Astrocyte (in vitro differentiated cells and primary cell): ENCODE data around the gene FXR1. TPM values are rescaled to one million over a fixed set of nuclear protein-coding genes. Genes with fewer than 3 reads are reported as not detected.

Experiments used
- DNase-seq: peaks from one replicate; pipeline ENCODE4 v3.0.0-alpha.2; 2010; ENCODE audit warnings: low read depth
- FAIRE-seq: peaks from 2 replicates; lab custom pipeline; 2011; peaks lifted over from hg19 to GRCh38; lab: Jason Lieb, UNC
- H2AFZ ChIP-seq: 2 replicates; pipeline ENCODE4 v1.6.0; 2012; ENCODE audit warnings: low read depth, low read length, inconsistent platforms
- H3K27ac ChIP-seq: 2 replicates; pipeline ENCODE4 v1.5.1; 2011; ENCODE audit warnings: low read depth, low read length, inconsistent platforms
- H3K27me3 ChIP-seq: 2 replicates; pipeline ENCODE4 v1.6.0; 2011; ENCODE audit warnings: low read length, inconsistent platforms; ENCODE audit not compliant: insufficient read depth
- H3K36me3 ChIP-seq: 2 replicates; pipeline ENCODE4 v1.5.1; 2011; ENCODE audit warnings: low read length, inconsistent platforms; ENCODE audit not compliant: insufficient read depth
- H3K4me1 ChIP-seq: 2 replicates; pipeline ENCODE4 v1.5.1; 2011; ENCODE audit warnings: low read length, inconsistent platforms; ENCODE audit not compliant: insufficient read depth
- H3K4me2 ChIP-seq: 2 replicates; pipeline ENCODE4 v1.6.0; 2012; ENCODE audit warnings: low read length, inconsistent platforms
- H3K4me3 ChIP-seq: 2 replicates; pipeline ENCODE4 v1.5.1; 2011; ENCODE audit warnings: low read depth, mild to moderate bottlenecking, low read length, inconsistent platforms; ENCODE audit not compliant: insufficient read depth
- H3K79me2 ChIP-seq: 2 replicates; pipeline ENCODE4 v1.6.0; 2012; ENCODE audit warnings: mild to moderate bottlenecking, low read length, inconsistent platforms; ENCODE audit not compliant: insufficient read depth
- H3K9ac ChIP-seq: 2 replicates; pipeline ENCODE4 v1.6.0; 2012; ENCODE audit warnings: mild to moderate bottlenecking, low read length, inconsistent platforms
- H3K9me3 ChIP-seq: 2 replicates; pipeline ENCODE4 v1.5.1; 2012; ENCODE audit warnings: low read depth, mild to moderate bottlenecking, low read length, inconsistent platforms; ENCODE audit not compliant: insufficient read depth
- H4K20me1 ChIP-seq: 2 replicates; pipeline ENCODE4 v1.6.0; 2012; ENCODE audit warnings: low read length, inconsistent platforms; ENCODE audit not compliant: insufficient read depth
- H3K27ac Mint-ChIP-seq: one replicate; pipeline ENCODE4 v1.8.0; 2021; ENCODE audit warnings: mild to moderate bottlenecking, mixed read lengths; ENCODE audit not compliant: unreplicated experiment
- H3K27me3 Mint-ChIP-seq: one replicate; pipeline ENCODE4 v1.8.0; 2021; ENCODE audit warnings: low read depth, mixed read lengths; ENCODE audit not compliant: unreplicated experiment
- H3K36me3 Mint-ChIP-seq: one replicate; pipeline ENCODE4 v1.8.0; 2021; ENCODE audit warnings: low read depth, mixed read lengths; ENCODE audit not compliant: unreplicated experiment
- H3K4me1 Mint-ChIP-seq: one replicate; pipeline ENCODE4 v1.8.0; 2021; ENCODE audit warnings: low read depth, mixed read lengths; ENCODE audit not compliant: unreplicated experiment
- H3K4me3 Mint-ChIP-seq: one replicate; pipeline ENCODE4 v1.8.0; 2021; ENCODE audit warnings: mild to moderate bottlenecking, moderate library complexity, mixed read lengths; ENCODE audit not compliant: unreplicated experiment
- H3K9me3 Mint-ChIP-seq: one replicate; pipeline ENCODE4 v1.8.0; 2021; ENCODE audit warnings: mild to moderate bottlenecking, mixed read lengths; ENCODE audit not compliant: unreplicated experiment
- EZH2 ChIP-seq: IDR thresholded peaks from 2 replicates; pipeline ENCODE4 v1.6.1; 2012; ENCODE audit warnings: mild to moderate bottlenecking, low read length, inconsistent platforms; ENCODE audit not compliant: insufficient read depth
- total RNA-seq: library from RNA; stranded (reverse); gene quantifications from 2 replicates; pipeline ENCODE4 v1.2.1, GENCODE V29; 2021
- TF ChIP-seq, protein P1 (sequence below): IDR thresholded peaks from 2 replicates; pipeline ENCODE4 v1.5.1; 2011; ENCODE audit warnings: low read depth, mild to moderate bottlenecking, inconsistent platforms, low read length, moderate library complexity; ENCODE audit not compliant: insufficient read depth

Gene FXR1
- total RNA-seq, 1 donor from 2014 or later, result 173 TPM

DNA sequence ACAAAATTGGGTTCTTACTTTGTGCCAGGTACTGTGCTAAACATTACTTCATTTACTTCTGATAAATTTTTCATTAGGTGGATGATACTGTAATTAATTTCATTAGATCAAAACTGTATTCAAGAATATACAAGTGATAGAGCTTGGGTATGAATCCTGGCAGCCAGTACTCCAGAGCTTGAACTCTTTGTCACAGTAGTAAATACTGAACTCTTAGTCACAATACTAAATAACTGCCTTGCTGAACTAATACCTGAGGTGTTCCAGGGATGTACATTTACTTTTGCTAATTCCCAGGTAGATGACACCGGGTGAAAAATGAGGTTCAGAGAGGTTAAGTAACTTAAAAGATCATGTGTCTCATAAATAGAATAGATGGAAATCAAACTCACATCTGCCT is 20.3 kb downstream of the FXR1 start:
- no peaks in the 10 kb centered on the region for H3K9me3 ChIP-seq
- H3K4me2 ChIP-seq, result no peak overlapping the region
- H3K9me3 Mint-ChIP-seq, result no peaks in the 10 kb centered on the region
- H3K36me3 ChIP-seq, result peaks cover 22% of the 10 kb centered on the region
- no peak overlapping the region for H3K27ac ChIP-seq
- TF ChIP-seq EZH2, result no peak
- TF ChIP-seq, protein P1, sequence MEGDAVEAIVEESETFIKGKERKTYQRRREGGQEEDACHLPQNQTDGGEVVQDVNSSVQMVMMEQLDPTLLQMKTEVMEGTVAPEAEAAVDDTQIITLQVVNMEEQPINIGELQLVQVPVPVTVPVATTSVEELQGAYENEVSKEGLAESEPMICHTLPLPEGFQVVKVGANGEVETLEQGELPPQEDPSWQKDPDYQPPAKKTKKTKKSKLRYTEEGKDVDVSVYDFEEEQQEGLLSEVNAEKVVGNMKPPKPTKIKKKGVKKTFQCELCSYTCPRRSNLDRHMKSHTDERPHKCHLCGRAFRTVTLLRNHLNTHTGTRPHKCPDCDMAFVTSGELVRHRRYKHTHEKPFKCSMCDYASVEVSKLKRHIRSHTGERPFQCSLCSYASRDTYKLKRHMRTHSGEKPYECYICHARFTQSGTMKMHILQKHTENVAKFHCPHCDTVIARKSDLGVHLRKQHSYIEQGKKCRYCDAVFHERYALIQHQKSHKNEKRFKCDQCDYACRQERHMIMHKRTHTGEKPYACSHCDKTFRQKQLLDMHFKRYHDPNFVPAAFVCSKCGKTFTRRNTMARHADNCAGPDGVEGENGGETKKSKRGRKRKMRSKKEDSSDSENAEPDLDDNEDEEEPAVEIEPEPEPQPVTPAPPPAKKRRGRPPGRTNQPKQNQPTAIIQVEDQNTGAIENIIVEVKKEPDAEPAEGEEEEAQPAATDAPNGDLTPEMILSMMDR, result no peak
- H3K4me3 Mint-ChIP-seq, result no peak overlapping the region
- H3K36me3 Mint-ChIP-seq, result peaks cover 8% of the 10 kb centered on the region
- H3K4me3 ChIP-seq, result no peak overlapping the region
- H3K4me1 ChIP-seq, result peaks cover 2% of the 10 kb centered on the region
- DNase-seq (no peak), FAIRE-seq (no peak)
- no peaks in the 10 kb centered on the region for H3K27me3 ChIP-seq
- H3K4me1 Mint-ChIP-seq, result peaks cover 3% of the 10 kb centered on the region
- H3K27ac Mint-ChIP-seq, result no peak overlapping the region
- peaks cover 87% of the 10 kb centered on the region for H4K20me1 ChIP-seq
- H2AFZ ChIP-seq, result no peak overlapping the region
- H3K27me3 Mint-ChIP-seq, result no peaks in the 10 kb centered on the region
- H3K9ac ChIP-seq, result no peak overlapping the region
- peaks cover 100% of the 10 kb centered on the region for H3K79me2 ChIP-seq

DNA sequence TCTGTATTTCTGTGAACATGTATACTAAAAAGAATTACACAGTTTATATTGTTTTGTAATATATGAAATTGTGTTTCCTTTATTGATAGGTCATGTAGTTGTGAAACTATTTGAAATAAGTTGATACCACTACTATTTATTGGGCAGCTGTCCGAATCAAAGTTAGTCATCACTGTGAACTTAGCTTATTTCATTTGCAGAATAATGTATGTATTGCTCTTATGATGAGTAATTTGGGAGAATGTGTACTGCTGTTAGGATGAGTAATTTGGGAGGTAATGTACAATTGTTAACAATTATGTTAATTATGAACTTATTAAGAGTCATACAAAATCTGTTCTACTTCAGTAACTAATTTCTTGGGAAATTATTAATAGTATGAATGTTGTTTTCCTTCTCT is 22.2 kb downstream of the FXR1 start:
- Histone ChIP-seq H2AFZ (no peak overlapping the region), H3K4me2 (no peak overlapping the region), H3K4me1 (peaks cover 2% of the 10 kb centered on the region), H3K9ac (no peak overlapping the region), H3K79me2 (peaks cover 100% of the 10 kb centered on the region), H4K20me1 (peaks cover 79% of the 10 kb centered on the region), H3K27ac (no peak overlapping the region), H3K36me3 (peaks cover 20% of the 10 kb centered on the region), H3K27me3 (no peaks in the 10 kb centered on the region), H3K9me3 (no peaks in the 10 kb centered on the region), H3K4me3 (no peak overlapping the region)
- Mint-ChIP-seq H3K4me1 (peaks cover 2% of the 10 kb centered on the region), H3K27ac (no peak overlapping the region), H3K36me3 (peaks cover 4% of the 10 kb centered on the region), H3K4me3 (no peak overlapping the region), H3K27me3 (no peaks in the 10 kb centered on the region), H3K9me3 (no peaks in the 10 kb centered on the region)
- FAIRE-seq (no peak), DNase-seq (no peak)
- TF ChIP-seq, protein P1, result no peak
- TF ChIP-seq EZH2, result no peak

DNA sequence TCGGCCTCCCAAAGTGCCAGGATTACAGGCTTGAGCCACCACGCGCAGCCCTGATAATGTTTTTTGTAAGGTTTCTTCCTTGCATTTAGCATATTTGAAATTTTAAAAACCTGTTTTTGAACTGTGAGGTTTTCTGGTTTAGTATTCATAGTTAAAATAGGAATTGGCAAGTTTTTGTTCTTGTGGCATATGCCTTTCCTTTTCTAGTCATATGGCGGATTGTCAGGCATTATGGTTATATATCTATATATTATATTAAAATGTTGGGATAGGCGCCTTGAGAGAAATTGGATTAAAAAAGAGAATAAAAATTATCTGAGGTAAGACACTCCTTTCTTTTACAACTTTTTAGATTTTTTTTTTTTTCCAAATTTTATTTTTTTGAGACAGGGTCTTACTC is 28.4 kb downstream of the FXR1 start:
- peaks cover 14% of the 10 kb centered on the region for H3K36me3 ChIP-seq

More for the DNA sequence above, 28.4 kb downstream of the FXR1 start:
- H3K9me3 ChIP-seq, result no peaks in the 10 kb centered on the region
- no peaks in the 10 kb centered on the region for H3K9me3 Mint-ChIP-seq
- H3K4me3 Mint-ChIP-seq, result no peak overlapping the region
- peaks cover 92% of the 10 kb centered on the region for H3K79me2 ChIP-seq
- no peaks in the 10 kb centered on the region for H3K27me3 ChIP-seq
- no peak overlapping the region for H3K4me2 ChIP-seq
- peaks cover 39% of the 10 kb centered on the region for H4K20me1 ChIP-seq
- H3K4me1 Mint-ChIP-seq, result no peaks in the 10 kb centered on the region
- no peak overlapping the region for H3K4me3 ChIP-seq
- peaks cover 9% of the 10 kb centered on the region for H3K36me3 Mint-ChIP-seq
- FAIRE-seq (no peak), DNase-seq (no peak)
- H3K27me3 Mint-ChIP-seq, result no peaks in the 10 kb centered on the region
- H3K4me1 ChIP-seq, result no peaks in the 10 kb centered on the region
- H3K9ac ChIP-seq, result no peak overlapping the region
- H2AFZ ChIP-seq, result no peak overlapping the region
- H3K27ac Mint-ChIP-seq, result no peak overlapping the region
- TF ChIP-seq, protein P1, result no peak
- TF ChIP-seq EZH2, result no peak
- H3K27ac ChIP-seq, result no peak overlapping the region
